Right lobe of liver (tissue), 4 donors: ENCODE measurements around the gene MTMR2.

Experiments
- POLR2A ChIP-seq: fragments of 450-650 bp; IDR thresholded peaks from one replicate; pipeline ENCODE4 v1.6.1; 2017; ENCODE audit warnings: antibody characterized with exemption, mild to moderate bottlenecking
- TF ChIP-seq, protein P1 (sequence below), 4 donors: fragments of 200-600 bp in 3 of 4; fragments of 450-650 bp in 1 of 4; IDR thresholded peaks; one replicate each; pipeline versions ENCODE4 v1.5.1 to v1.8.0; 2016 to 2022; ENCODE audit warnings: antibody characterized with exemption in 4 of 4, mild to moderate bottlenecking in 2 of 4
- donor health status: DM: no; HTN: no; CAD: no.
- donor health status: DM: no; HTN: no; CAD: no.
- donor health status: DM: no; HTN: yes; CAD: no.

DNA sequence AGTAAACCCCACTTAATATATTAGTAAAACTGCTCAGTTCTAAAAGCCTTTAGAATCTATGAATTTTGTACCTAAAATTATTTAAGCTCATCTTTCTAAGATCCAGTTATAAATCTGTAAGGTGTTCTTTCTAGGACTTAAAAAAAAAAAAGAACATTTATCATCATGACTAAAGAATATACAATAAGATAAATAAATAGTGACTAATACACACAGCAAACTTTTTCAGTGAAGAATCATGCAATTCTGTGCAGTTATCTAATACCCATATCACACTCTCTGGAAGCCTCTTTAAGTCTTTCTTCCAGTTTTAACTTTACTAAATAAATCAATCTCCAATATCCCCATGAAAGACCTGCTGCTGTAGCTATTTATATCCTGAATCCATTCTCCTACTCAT is 73.8 kb downstream of the MTMR2 start:
- TF ChIP-seq, protein P1, sequence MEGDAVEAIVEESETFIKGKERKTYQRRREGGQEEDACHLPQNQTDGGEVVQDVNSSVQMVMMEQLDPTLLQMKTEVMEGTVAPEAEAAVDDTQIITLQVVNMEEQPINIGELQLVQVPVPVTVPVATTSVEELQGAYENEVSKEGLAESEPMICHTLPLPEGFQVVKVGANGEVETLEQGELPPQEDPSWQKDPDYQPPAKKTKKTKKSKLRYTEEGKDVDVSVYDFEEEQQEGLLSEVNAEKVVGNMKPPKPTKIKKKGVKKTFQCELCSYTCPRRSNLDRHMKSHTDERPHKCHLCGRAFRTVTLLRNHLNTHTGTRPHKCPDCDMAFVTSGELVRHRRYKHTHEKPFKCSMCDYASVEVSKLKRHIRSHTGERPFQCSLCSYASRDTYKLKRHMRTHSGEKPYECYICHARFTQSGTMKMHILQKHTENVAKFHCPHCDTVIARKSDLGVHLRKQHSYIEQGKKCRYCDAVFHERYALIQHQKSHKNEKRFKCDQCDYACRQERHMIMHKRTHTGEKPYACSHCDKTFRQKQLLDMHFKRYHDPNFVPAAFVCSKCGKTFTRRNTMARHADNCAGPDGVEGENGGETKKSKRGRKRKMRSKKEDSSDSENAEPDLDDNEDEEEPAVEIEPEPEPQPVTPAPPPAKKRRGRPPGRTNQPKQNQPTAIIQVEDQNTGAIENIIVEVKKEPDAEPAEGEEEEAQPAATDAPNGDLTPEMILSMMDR (IDR thresholded peaks at IDR 0.05) = no peak
- no peak for TF ChIP-seq POLR2A
